Measurements from ENCODE around the gene MLLT10. TPM values are rescaled to one million over a fixed set of nuclear protein-coding genes. Genes with fewer than 3 reads are reported as not detected.

MLLT10 gene
- total and polyA plus RNA-seq, 2 of the 8 experiments (the other 6 are each of a cell fraction or from before 2014, with no cell fraction given) = 53.1 to 62.1 TPM

DNA sequence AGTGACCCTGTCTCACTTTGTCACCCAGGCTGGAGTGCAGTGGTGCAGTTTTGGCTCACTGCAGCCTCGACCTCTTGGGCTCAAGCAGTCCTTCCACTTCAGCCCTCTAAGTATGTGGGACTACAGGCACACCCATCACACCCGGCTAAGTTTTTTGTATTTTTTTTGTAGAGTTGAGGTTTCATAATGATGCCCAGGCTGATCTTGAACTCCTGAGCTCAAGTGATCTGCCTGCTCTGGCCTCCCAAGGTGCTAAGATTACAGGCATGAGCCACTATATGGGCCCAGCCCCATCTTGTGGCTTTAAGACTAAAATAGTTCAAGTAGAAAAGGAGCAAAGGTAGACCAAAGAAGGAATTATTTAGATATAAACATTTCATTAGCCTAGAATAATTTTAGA, 65.5 kb downstream of the MLLT10 start:
- H3K9ac ChIP-seq (replicated peaks in 1 of 4; ENCODE audit: extremely low read depth in 1 of 4, low read depth in 3 of 4, low read length in 3 of 4) = no peak overlapping the region
- no peaks in the 10 kb centered on the region for H3K27me3 ChIP-seq (replicated peaks in 1 of 4; ENCODE audit: control insufficient read depth in 3 of 4, extremely low read depth in 1 of 4, insufficient read depth in 3 of 4, low read length in 3 of 4)
- H3K79me2 ChIP-seq (ENCODE audit: control insufficient read depth in 1 of 2, insufficient read depth in 2 of 2, low read length in 2 of 2) = peaks cover 0 to 83% of the 10 kb centered on the region in 2 experiments; a peak in 2 of 4 replicates
- H3K36me3 ChIP-seq (ENCODE audit: control insufficient read depth in 2 of 4, insufficient read depth in 4 of 4, low read length in 3 of 4) = no peaks in the 10 kb centered on the region; a peak in 1 of 8 replicates
- TF ChIP-seq RAD21 (IDR thresholded peaks at IDR 0.05 in 1 of 2, conservative IDR thresholded peaks at IDR 0.05 in 1 of 2; ENCODE audit: low read depth in 2 of 2, low read length in 2 of 2) = peak; percentile 15 to 25
- TF ChIP-seq, protein P1, sequence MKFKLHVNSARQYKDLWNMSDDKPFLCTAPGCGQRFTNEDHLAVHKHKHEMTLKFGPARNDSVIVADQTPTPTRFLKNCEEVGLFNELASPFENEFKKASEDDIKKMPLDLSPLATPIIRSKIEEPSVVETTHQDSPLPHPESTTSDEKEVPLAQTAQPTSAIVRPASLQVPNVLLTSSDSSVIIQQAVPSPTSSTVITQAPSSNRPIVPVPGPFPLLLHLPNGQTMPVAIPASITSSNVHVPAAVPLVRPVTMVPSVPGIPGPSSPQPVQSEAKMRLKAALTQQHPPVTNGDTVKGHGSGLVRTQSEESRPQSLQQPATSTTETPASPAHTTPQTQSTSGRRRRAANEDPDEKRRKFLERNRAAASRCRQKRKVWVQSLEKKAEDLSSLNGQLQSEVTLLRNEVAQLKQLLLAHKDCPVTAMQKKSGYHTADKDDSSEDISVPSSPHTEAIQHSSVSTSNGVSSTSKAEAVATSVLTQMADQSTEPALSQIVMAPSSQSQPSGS (IDR thresholded peaks at IDR 0.05; ENCODE audit: low read length) = no peak
- no peak overlapping the region for H3K23ac ChIP-seq (ENCODE audit: insufficient read length)
- FAIRE-seq (no peak), DNase-seq (ENCODE audit: low read depth in 1 of 2, low spot score in 2 of 2) (no peak)
- no peak overlapping the region for H2BK120ac ChIP-seq (replicated peaks; ENCODE audit: low read depth, low read length)
- POLR2A ChIA-PET (ENCODE audit: partially characterized antibody) = interaction anchor here (0.7 to 1.3 kb wide), 2 partner anchors 10 to 74 kb away, joined by 3 to 4 read pairs; partner anchors contain the start of gene SKIDA1
- no peak overlapping the region for H3K4me3 ChIP-seq (ENCODE audit: extremely low read depth in 1 of 4, insufficient read depth in 2 of 4, low read depth in 3 of 4, low read length in 4 of 4)
- no peak overlapping the region for H3K27ac ChIP-seq (ENCODE audit: low read depth, low read length)
- H2BK20ac ChIP-seq (ENCODE audit: low read length) = no peak overlapping the region
- peaks cover 1% of the 10 kb centered on the region in 2 experiments for H4K20me1 ChIP-seq (replicated peaks in 1 of 2; ENCODE audit: control insufficient read depth in 1 of 2, insufficient read depth in 2 of 2, low read length in 2 of 2)
- H3K4me1 ChIP-seq (replicated peaks in 1 of 4; ENCODE audit: control insufficient read depth in 3 of 4, insufficient read depth in 4 of 4, low read length in 3 of 4) = no peaks in the 10 kb centered on the region
- H3K9me3 ChIP-seq (ENCODE audit: insufficient read depth in 2 of 2, low read depth in 1 of 2, low read length in 1 of 2) = no peaks in the 10 kb centered on the region
- no peak overlapping the region for H2AK5ac ChIP-seq (ENCODE audit: low read depth, low read length)
- H4K91ac ChIP-seq (replicated peaks; ENCODE audit: insufficient read length, low read length) = no peak overlapping the region
- no peak overlapping the region for H2AFZ ChIP-seq (ENCODE audit: low read length)
- no peak overlapping the region for H4K8ac ChIP-seq (ENCODE audit: extremely low read depth, insufficient read depth, low read length)
- no peak overlapping the region for H3K4me2 ChIP-seq (ENCODE audit: insufficient read depth in 1 of 2, low read depth in 2 of 2, low read length in 2 of 2)
- H4K5ac ChIP-seq (ENCODE audit: insufficient read length, low read depth, low read length) = no peak overlapping the region
- H3K14ac ChIP-seq (ENCODE audit: insufficient read length) = no peak overlapping the region
- no peak overlapping the region for H3K18ac ChIP-seq (ENCODE audit: extremely low read depth, low read length)
- no peak overlapping the region for H3K4ac ChIP-seq (replicated peaks; ENCODE audit: insufficient read length, low read depth, low read length)
- no peak overlapping the region for H2BK15ac ChIP-seq (ENCODE audit: low read length)
- H2BK12ac ChIP-seq (ENCODE audit: low read depth, low read length) = no peak overlapping the region
- H3K56ac ChIP-seq (replicated peaks; ENCODE audit: insufficient read length, low read depth, low read length) = no peak overlapping the region
- peaks cover 2% of the 10 kb centered on the region; the same call in 1 of the 2 replicates for H3K79me1 ChIP-seq (ENCODE audit: low read depth, low read length)
- no peaks in the 10 kb centered on the region for H3K23me2 ChIP-seq (ENCODE audit: low read depth, low read length)
- H2BK5ac ChIP-seq (ENCODE audit: low read depth, low read length) = no peak overlapping the region
- WGBS, 2 experiments (ENCODE audit: extremely low coverage in 1 of 2, insufficient coverage in 1 of 2, insufficient read length in 1 of 2, insufficient replicate concordance in 2 of 2, low coverage in 1 of 2, low lambda C conversion rate in 2 of 2, missing lambda C conversion rate in 1 of 2) = 87% methylated on average over 2 of the region's 2 CpGs; no CpG with 5 or more reads in 1 of the 2 experiments
- CTCF ChIA-PET (ENCODE audit: partially characterized antibody) = interaction anchor here (1.2 to 1.5 kb wide), 2 partner anchors 10 to 49 kb away, joined by 4 read pairs; no protein-coding TSS in a partner anchor
